ENCODE results near the gene FUT4. TPM values are rescaled to one million over a fixed set of nuclear protein-coding genes. Genes with fewer than 3 reads are reported as not detected.

FUT4 gene
- total and polyA plus RNA-seq, 10 of the 15 experiments (the other 5 are each of a cell fraction or from before 2014, with no cell fraction given) = 0.68 to 9.1 (median 2.3) TPM

DNA sequence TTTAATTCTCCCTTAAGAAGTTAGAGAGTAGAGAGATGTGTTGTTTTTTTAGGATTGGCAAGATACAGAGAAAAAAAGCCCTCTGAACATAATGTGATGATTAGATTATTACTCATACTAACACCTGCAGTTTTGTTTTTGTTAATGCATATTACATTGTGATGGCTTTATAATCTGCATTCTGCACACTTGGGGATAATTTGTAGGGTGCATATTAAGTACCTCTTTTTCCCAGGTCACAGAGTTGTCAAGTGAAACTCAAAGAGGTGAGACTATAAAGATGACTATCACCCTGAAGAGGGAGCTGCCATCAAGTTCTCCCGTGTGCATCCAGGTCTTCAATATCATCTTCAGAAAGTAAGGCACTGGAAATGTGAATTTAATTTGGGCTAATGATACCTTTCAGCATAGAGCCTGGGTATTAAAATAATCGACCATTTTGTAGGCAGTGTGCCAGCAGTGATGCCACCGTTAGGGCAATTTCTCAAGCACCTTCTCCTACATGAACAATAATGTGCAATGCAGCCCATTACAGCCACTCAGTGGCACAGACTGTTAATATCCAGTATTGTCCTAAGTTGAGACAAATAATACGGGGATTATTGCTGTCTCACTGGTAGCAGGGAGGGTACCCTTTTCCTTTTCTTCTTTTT lies 39.6 kb downstream of the FUT4 start:
- Histone ChIP-seq H3K9ac (ENCODE audit: control insufficient read depth, insufficient read depth, low read length) (peak overlapping the region; percentile 67), H3K79me2 (ENCODE audit: control insufficient read depth, insufficient read depth, low read length) (peaks cover 2% of the 10 kb centered on the region), H4K20me1 (ENCODE audit: control insufficient read depth, insufficient read depth) (no peaks in the 10 kb centered on the region), H3K4me3 (peak overlapping the region; percentile 8), H2AFZ (ENCODE audit: control insufficient read depth, low read depth, low read length) (peak overlapping the region; percentile 71; the same call in 1 of the 2 replicates), H3K36me3 (ENCODE audit: control insufficient read depth in 2 of 2, insufficient read depth in 2 of 2, low read length in 1 of 2) (no peaks in the 10 kb centered on the region), H3K9me3 (replicated peaks; ENCODE audit: control insufficient read depth, insufficient read depth, low read length) (no peaks in the 10 kb centered on the region; the same call in 2 of the 3 replicates), H3K27ac (ENCODE audit: control insufficient read depth, insufficient read depth) (peak overlapping the region; percentile 84), H3K4me1 (ENCODE audit: control insufficient read depth, insufficient read depth, low read length) (peaks cover 22% of the 10 kb centered on the region), H3K4me2 (ENCODE audit: control insufficient read depth, insufficient read depth) (peak overlapping the region; percentile 45), H3K27me3 (replicated peaks in 1 of 2; ENCODE audit: control insufficient read depth in 2 of 2, insufficient read depth in 2 of 2, low read length in 1 of 2) (no peaks in the 10 kb centered on the region)
- POLR2A ChIA-PET = interaction anchor here (0.8 to 3.9 kb wide), 10 partner anchors 10 to 48 kb away, joined by 4 to 24 read pairs (median 6); partner anchors contain the start of gene FUT4
- no peak for FAIRE-seq
- intact Hi-C loops (cut with micrococcal nuclease; ENCODE audit: unreplicated experiment) (loop anchor here (1.0 to 2.0 kb wide), 2 partner anchors 20 to 39 kb away; no protein-coding TSS in a partner anchor), in situ Hi-C loops (cut with MboI) (no loop called here)
- ATAC-seq = peak; percentile 50
- DNase-seq (ENCODE audit: low read depth, low spot score) = no peak
- CTCF ChIA-PET = interaction anchor here (1.2 to 10.7 kb wide), 10 partner anchors 8 to 399 kb away, joined by 4 to 100 read pairs (median 12); no protein-coding TSS in a partner anchor
- RAD21 ChIA-PET (ENCODE audit: unreplicated experiment) = interaction anchor here (0.8 to 5.4 kb wide), 8 partner anchors 9 to 63 kb away, joined by 3 to 86 read pairs (median 7); no protein-coding TSS in a partner anchor
- BruUV-seq (replicated peaks) = no TSS peak
- SMC1A ChIA-PET (ENCODE audit: uncharacterized antibody, unreplicated experiment) = interaction anchor here (0.8 to 13.6 kb wide), 9 partner anchors 9 to 63 kb away, joined by 3 to 145 read pairs (median 16); no protein-coding TSS in a partner anchor
- WGBS (ENCODE audit: insufficient coverage, insufficient replicate concordance, low lambda C conversion rate, missing lambda C conversion rate) = 20% methylated on average over 4 of the region's 4 CpGs
- TF ChIP-seq CHD1 (IDR thresholded peaks at IDR 0.05; ENCODE audit: low read depth, low read length) (no peak), FOS (IDR thresholded peaks at IDR 0.05; ENCODE audit: borderline replicate concordance, extremely low read depth, insufficient read length) (no peak), RUNX3 (IDR thresholded peaks at IDR 0.05; ENCODE audit: low read length) (no peak), SREBF2 (IDR thresholded peaks at IDR 0.05; ENCODE audit: low read length) (no peak), IKZF1 (conservative IDR thresholded peaks at IDR 0.05) (peak; percentile 30; the same call in 1 of the 2 replicates), BCL11A (IDR thresholded peaks at IDR 0.05; ENCODE audit: low read depth, low read length) (no peak), NR2C1 (IDR thresholded peaks at IDR 0.05) (no peak), MEF2A (IDR thresholded peaks at IDR 0.05; ENCODE audit: insufficient read depth, low read depth, low read length) (no peak), CREM (IDR thresholded peaks at IDR 0.05; ENCODE audit: low read depth) (no peak), HDAC2 (IDR thresholded peaks at IDR 0.05) (no peak), MXI1 (IDR thresholded peaks at IDR 0.05; ENCODE audit: low read depth, low read length) (no peak), RCOR1 (conservative IDR thresholded peaks at IDR 0.05; ENCODE audit: low read depth, low read length) (no peak), STAT1 (conservative IDR thresholded peaks at IDR 0.05) (no peak), BHLHE40 (IDR thresholded peaks at IDR 0.05; ENCODE audit: borderline replicate concordance in 1 of 2, low read depth in 2 of 2, low read length in 1 of 2) (peak in 1 of 2 experiments; percentile 23; a peak in 1 of 4 replicates), TARDBP (IDR thresholded peaks at IDR 0.05; ENCODE audit: borderline replicate concordance) (no peak)
- TF ChIP-seq, protein P1, sequence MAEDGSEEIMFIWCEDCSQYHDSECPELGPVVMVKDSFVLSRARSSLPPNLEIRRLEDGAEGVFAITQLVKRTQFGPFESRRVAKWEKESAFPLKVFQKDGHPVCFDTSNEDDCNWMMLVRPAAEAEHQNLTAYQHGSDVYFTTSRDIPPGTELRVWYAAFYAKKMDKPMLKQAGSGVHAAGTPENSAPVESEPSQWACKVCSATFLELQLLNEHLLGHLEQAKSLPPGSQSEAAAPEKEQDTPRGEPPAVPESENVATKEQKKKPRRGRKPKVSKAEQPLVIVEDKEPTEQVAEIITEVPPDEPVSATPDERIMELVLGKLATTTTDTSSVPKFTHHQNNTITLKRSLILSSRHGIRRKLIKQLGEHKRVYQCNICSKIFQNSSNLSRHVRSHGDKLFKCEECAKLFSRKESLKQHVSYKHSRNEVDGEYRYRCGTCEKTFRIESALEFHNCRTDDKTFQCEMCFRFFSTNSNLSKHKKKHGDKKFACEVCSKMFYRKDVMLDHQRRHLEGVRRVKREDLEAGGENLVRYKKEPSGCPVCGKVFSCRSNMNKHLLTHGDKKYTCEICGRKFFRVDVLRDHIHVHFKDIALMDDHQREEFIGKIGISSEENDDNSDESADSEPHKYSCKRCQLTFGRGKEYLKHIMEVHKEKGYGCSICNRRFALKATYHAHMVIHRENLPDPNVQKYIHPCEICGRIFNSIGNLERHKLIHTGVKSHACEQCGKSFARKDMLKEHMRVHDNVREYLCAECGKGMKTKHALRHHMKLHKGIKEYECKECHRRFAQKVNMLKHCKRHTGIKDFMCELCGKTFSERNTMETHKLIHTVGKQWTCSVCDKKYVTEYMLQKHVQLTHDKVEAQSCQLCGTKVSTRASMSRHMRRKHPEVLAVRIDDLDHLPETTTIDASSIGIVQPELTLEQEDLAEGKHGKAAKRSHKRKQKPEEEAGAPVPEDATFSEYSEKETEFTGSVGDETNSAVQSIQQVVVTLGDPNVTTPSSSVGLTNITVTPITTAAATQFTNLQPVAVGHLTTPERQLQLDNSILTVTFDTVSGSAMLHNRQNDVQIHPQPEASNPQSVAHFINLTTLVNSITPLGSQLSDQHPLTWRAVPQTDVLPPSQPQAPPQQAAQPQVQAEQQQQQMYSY (CRISPR knock-in tag; IDR thresholded peaks at IDR 0.05) = no peak
- TF ChIP-seq, protein P2, sequence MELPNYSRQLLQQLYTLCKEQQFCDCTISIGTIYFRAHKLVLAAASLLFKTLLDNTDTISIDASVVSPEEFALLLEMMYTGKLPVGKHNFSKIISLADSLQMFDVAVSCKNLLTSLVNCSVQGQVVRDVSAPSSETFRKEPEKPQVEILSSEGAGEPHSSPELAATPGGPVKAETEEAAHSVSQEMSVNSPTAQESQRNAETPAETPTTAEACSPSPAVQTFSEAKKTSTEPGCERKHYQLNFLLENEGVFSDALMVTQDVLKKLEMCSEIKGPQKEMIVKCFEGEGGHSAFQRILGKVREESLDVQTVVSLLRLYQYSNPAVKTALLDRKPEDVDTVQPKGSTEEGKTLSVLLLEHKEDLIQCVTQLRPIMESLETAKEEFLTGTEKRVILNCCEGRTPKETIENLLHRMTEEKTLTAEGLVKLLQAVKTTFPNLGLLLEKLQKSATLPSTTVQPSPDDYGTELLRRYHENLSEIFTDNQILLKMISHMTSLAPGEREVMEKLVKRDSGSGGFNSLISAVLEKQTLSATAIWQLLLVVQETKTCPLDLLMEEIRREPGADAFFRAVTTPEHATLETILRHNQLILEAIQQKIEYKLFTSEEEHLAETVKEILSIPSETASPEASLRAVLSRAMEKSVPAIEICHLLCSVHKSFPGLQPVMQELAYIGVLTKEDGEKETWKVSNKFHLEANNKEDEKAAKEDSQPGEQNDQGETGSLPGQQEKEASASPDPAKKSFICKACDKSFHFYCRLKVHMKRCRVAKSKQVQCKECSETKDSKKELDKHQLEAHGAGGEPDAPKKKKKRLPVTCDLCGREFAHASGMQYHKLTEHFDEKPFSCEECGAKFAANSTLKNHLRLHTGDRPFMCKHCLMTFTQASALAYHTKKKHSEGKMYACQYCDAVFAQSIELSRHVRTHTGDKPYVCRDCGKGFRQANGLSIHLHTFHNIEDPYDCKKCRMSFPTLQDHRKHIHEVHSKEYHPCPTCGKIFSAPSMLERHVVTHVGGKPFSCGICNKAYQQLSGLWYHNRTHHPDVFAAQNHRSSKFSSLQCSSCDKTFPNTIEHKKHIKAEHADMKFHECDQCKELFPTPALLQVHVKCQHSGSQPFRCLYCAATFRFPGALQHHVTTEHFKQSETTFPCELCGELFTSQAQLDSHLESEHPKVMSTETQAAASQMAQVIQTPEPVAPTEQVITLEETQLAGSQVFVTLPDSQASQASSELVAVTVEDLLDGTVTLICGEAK (IDR thresholded peaks at IDR 0.05; ENCODE audit: borderline replicate concordance) = no peak
